Lung (tissue), 12 donors: ENCODE measurements around the gene RSPH1. TPM values are rescaled to one million over a fixed set of nuclear protein-coding genes. Genes with fewer than 3 reads are reported as not detected.

ENCODE experiments used
- ATAC-seq: fragments of 200-7000 bp; cut with Tn5 transposase; one replicate; pipeline ENCODE4 v1.9.1; 2020; ENCODE audit warnings: moderate number of reproducible peaks; ENCODE audit not compliant: insufficient read depth, low FRiP score
- DNase-seq, 3 donors: peaks; one replicate each; pipeline ENCODE4 v3.0.0-alpha.2; 2013 to 2017
- H3K27ac ChIP-seq, 2 donors: one replicate each; pipeline ENCODE4 v1.5.1; 2013; ENCODE audit warnings: mild to moderate bottlenecking in 2 of 2, moderate library complexity in 2 of 2, control low read depth in 1 of 2, inconsistent platforms in 1 of 2, low read depth in 1 of 2, low read length in 1 of 2
- H3K27me3 ChIP-seq, 3 donors: one replicate each; pipeline ENCODE4 v1.5.1; 2013; ENCODE audit warnings: low read length in 2 of 3; ENCODE audit not compliant: control insufficient read depth in 3 of 3, insufficient read depth in 3 of 3
- H3K36me3 ChIP-seq, 4 donors: one replicate each; pipeline ENCODE4 v1.5.1; 2013; ENCODE audit warnings: low read length in 4 of 4, mild to moderate bottlenecking in 1 of 4, moderate library complexity in 1 of 4; ENCODE audit not compliant: control insufficient read depth in 4 of 4, insufficient read depth in 4 of 4
- H3K4me1 ChIP-seq, 5 donors: one replicate each; pipeline ENCODE4 v1.5.1; 2013; ENCODE audit warnings: low read length in 5 of 5, mild to moderate bottlenecking in 2 of 5, moderate library complexity in 1 of 5; ENCODE audit not compliant: control insufficient read depth in 5 of 5, insufficient read depth in 5 of 5
- H3K4me3 ChIP-seq: one replicate; pipeline ENCODE4 v1.5.1; 2013; ENCODE audit warnings: mild to moderate bottlenecking, control low read depth, moderate library complexity
- H3K9ac ChIP-seq, 2 donors: one replicate each; pipeline ENCODE4 v1.5.1; 2013; ENCODE audit warnings: low read length in 2 of 2, control low read depth in 1 of 2; ENCODE audit not compliant: insufficient read depth in 1 of 2
- H3K9me3 ChIP-seq, 4 donors: one replicate each; pipeline ENCODE4 v1.5.1; 2013; ENCODE audit warnings: low read length in 3 of 4, mild to moderate bottlenecking in 1 of 4, moderate library complexity in 1 of 4; ENCODE audit not compliant: control insufficient read depth in 4 of 4, insufficient read depth in 3 of 4
- WGBS, 2 donors: extraction: QIAGEN DNeasy Blood & Tissue Kit; methylation state at CpG; one replicate each; pipeline ENCODE4 v1.1.7; 2013; 5-methylcytosine and 5-hydroxymethylcytosine counted together
- polyA plus RNA-seq, 2 donors: library from polyadenylated mRNA; stranded (reverse); fragments of 200-250 nt; gene quantifications; one replicate each; pipeline ENCODE4 v1.2.1, GENCODE V29; 2013
- total RNA-seq, 2 donors: library from RNA; depleted of rRNA in 1 of 2; stranded (reverse); fragments of >200 nt in 1 of 2; gene quantifications; one replicate each; pipeline ENCODE4 v1.2.1, GENCODE V29; 2014 to 2021
- TF ChIP-seq, protein P1 (sequence below): IDR thresholded peaks from 2 replicates; pipeline ENCODE4 v1.5.1; 2012; ENCODE audit warnings: mild to moderate bottlenecking; ENCODE audit errors: control extremely low read depth, extremely low read depth
- donor health status: control.
- donor health status: control.
- donor health status: Bipolar disorder and iron deficiency.
- donor health status: healthy.
- donor health status: DM: yes; HTN: yes; CAD: no.

The RSPH1 gene
- total and polyA plus RNA-seq, 4 donors: 17.6 to 46.9 (median 27.7) TPM

DNA sequence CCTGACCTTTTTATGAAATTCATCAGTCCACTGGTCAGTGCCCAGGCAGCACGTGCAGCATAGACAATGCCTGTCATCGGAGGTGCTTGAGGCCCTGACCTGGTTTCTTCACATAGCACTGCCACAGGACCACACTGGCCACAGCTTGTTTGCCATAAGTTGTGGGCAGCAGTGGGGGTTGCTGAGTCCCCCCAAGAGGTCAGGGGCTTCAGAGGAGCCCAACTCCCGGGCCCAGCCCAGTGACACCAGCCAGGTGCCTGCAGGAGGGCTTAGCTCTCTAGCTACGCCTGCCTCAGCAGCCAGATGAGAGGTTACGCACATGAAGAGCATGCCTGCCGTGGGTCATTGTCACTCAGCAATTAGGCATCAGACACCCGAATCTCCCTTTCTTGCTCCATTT, 50.7 kb downstream of the RSPH1 start:
- no peaks in the 10 kb centered on the region for H3K36me3 ChIP-seq
- 91 to 92% methylated on average over 7 of the region's 7 CpGs for WGBS, 2 donors
- no peak overlapping the region for H3K27ac ChIP-seq
- H3K9ac ChIP-seq: no peak overlapping the region
- no peak for DNase-seq
- no peaks in the 10 kb centered on the region for H3K27me3 ChIP-seq
- peaks cover 0 to 3% (median 0%) of the 10 kb centered on the region in 4 donors for H3K9me3 ChIP-seq
- no peak overlapping the region for H3K4me3 ChIP-seq
- no peak for ATAC-seq
- H3K4me1 ChIP-seq: no peaks in the 10 kb centered on the region
- TF ChIP-seq, protein P1, sequence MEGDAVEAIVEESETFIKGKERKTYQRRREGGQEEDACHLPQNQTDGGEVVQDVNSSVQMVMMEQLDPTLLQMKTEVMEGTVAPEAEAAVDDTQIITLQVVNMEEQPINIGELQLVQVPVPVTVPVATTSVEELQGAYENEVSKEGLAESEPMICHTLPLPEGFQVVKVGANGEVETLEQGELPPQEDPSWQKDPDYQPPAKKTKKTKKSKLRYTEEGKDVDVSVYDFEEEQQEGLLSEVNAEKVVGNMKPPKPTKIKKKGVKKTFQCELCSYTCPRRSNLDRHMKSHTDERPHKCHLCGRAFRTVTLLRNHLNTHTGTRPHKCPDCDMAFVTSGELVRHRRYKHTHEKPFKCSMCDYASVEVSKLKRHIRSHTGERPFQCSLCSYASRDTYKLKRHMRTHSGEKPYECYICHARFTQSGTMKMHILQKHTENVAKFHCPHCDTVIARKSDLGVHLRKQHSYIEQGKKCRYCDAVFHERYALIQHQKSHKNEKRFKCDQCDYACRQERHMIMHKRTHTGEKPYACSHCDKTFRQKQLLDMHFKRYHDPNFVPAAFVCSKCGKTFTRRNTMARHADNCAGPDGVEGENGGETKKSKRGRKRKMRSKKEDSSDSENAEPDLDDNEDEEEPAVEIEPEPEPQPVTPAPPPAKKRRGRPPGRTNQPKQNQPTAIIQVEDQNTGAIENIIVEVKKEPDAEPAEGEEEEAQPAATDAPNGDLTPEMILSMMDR: no peak

DNA sequence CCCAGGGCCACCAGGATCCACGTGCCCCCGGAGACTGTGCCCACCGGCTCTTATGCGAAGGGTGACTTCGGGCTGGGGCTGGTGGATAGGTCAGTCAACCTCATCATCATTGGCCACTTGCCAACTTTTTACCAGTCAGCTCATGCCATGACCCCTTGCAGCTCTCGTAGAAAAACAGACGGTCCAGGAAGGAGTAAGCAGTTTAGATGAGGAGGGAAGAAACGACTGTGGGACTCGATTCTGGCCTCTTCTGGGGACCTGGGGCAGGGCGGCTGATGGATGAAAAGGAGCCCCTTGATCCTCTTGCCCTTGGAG, 51.3 kb downstream of the RSPH1 start:
- ATAC-seq: no peak
- H3K27ac ChIP-seq: no peak overlapping the region
- peaks cover 0 to 3% (median 0%) of the 10 kb centered on the region in 4 donors for H3K9me3 ChIP-seq
- no peak overlapping the region for H3K9ac ChIP-seq
- H3K4me1 ChIP-seq: no peaks in the 10 kb centered on the region
- H3K36me3 ChIP-seq: no peaks in the 10 kb centered on the region
- WGBS, 2 donors: 85 to 86% methylated on average over 10 of the region's 10 CpGs
- no peak for DNase-seq
- no peak overlapping the region for H3K4me3 ChIP-seq
- TF ChIP-seq, protein P1: no peak
- no peaks in the 10 kb centered on the region for H3K27me3 ChIP-seq

DNA sequence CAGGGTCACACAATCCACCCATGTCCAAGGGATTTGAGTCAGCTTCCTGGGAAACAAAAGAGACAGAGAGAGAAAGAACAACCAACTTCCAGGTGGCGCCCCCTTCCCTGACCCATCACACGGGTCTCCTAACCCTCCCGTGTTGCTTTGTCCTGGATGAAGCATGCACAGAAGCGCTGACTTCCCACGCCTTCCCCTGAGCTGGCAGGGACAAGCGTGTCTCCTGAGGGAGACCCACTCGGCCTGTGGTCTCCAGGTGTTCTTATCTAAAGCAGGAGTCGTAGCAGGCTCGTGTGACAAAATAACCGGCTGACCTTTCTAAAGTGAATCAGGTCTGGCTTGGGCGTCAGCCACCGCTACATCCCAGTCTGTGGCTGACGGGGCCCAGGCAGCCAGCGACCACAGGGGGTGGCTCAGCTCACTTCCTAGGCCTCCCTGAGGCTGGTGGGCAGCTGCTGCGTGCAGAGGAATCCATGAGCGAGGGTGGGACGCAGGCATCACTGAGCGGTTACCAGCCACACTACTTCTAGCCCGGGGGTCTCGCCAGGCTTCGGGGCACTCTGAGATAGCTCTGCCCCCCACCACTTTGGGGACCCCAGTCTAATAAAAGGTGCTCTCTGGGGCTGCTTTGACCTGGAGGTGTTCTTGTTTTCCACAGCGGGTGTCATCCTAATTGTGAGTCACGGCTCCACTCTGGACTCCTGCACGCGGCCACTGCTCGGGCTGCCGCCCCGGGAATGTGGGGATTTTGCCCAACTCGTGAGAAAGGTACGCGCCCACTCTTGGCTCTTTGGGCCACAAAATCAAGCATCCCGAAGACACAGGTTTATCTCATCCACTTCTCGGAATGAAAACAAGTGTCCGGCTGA, 51.9 kb downstream of the RSPH1 start:
- no peaks in the 10 kb centered on the region for H3K27me3 ChIP-seq
- DNase-seq (no peak), ATAC-seq (no peak)
- WGBS, 2 donors: 83 to 92% methylated on average over 34 of the region's 34 CpGs
- H3K4me3 ChIP-seq: no peak overlapping the region
- no peaks in the 10 kb centered on the region for H3K4me1 ChIP-seq
- no peak overlapping the region for H3K27ac ChIP-seq
- no peak overlapping the region for H3K9ac ChIP-seq
- TF ChIP-seq, protein P1: no peak
- H3K36me3 ChIP-seq: no peaks in the 10 kb centered on the region
- peaks cover 0 to 3% (median 0%) of the 10 kb centered on the region in 4 donors for H3K9me3 ChIP-seq
